Measurements from ENCODE around the gene RAB44. TPM values are rescaled to one million over a fixed set of nuclear protein-coding genes. Genes with fewer than 3 reads are reported as not detected.

The RAB44 gene
- total RNA-seq, 1 experiment from 2014 or later: 0.11 TPM

DNA sequence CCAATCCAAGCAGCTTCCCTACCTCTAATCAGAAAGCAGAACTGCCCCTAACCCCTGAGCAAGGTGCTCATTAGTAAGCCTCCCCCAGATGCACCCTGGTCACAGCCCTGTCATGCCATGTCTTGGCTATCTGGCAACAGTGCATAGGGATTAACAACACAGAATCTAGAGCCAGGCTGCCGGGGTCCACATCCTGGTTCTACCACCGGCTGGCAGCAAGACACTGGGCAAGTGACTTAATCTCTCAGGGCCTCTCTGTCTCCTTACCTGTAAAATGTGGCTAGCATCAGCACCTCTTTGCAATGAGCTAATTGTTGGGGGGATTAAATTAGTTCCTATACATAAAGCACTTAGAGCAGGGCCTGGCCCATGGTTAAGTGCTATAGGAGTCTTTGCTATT lies 73.5 kb downstream of the RAB44 start (continued):
- TF ChIP-seq, protein P1, sequence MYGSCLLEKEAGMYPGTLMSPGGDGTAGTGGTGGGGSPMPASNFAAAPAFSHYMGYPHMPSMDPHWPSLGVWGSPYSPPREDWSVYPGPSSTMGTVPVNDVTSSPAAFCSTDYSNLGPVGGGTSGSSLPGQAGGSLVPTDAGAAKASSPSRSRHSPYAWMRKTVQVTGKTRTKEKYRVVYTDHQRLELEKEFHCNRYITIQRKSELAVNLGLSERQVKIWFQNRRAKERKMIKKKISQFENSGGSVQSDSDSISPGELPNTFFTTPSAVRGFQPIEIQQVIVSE (CRISPR knock-in tag; IDR thresholded peaks at IDR 0.05; ENCODE audit: borderline replicate concordance): no peak
- TF ChIP-seq ZNF263 (CRISPR knock-in tag; IDR thresholded peaks at IDR 0.05; ENCODE audit: low read depth): no peak

- no peaks in the 10 kb centered on the region for H3K27me3 Mint-ChIP-seq (ENCODE audit: low read depth)
- no peaks in the 10 kb centered on the region for H3K36me3 Mint-ChIP-seq
- ChIA-PET POLR2A (no interaction called here), CTCF (interaction anchor here (0.9 to 19.6 kb wide), 14 partner anchors 9 to 246 kb away, joined by 3 to 454 read pairs (median 5); partner anchors contain the start of gene C6orf89)
- TF ChIP-seq PRDM15 (CRISPR knock-in tag; IDR thresholded peaks at IDR 0.05) (no peak), NR2C2 (CRISPR knock-in tag; IDR thresholded peaks at IDR 0.05) (no peak), USF1 (CRISPR knock-in tag; IDR thresholded peaks at IDR 0.05) (no peak), SMAD3 (CRISPR knock-in tag; IDR thresholded peaks at IDR 0.05; ENCODE audit: borderline replicate concordance) (no peak), FOXP1 (CRISPR knock-in tag; IDR thresholded peaks at IDR 0.05; ENCODE audit: borderline replicate concordance) (no peak), CREB1 (CRISPR knock-in tag; IDR thresholded peaks at IDR 0.05) (no peak), ZNF671 (CRISPR knock-in tag; IDR thresholded peaks at IDR 0.05) (no peak), IRF2 (CRISPR knock-in tag; IDR thresholded peaks at IDR 0.05; ENCODE audit: borderline replicate concordance, low read depth) (no peak)
- TF ChIP-seq, protein P2, sequence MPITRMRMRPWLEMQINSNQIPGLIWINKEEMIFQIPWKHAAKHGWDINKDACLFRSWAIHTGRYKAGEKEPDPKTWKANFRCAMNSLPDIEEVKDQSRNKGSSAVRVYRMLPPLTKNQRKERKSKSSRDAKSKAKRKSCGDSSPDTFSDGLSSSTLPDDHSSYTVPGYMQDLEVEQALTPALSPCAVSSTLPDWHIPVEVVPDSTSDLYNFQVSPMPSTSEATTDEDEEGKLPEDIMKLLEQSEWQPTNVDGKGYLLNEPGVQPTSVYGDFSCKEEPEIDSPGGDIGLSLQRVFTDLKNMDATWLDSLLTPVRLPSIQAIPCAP (CRISPR knock-in tag; IDR thresholded peaks at IDR 0.05): no peak
- TF ChIP-seq, protein P3, sequence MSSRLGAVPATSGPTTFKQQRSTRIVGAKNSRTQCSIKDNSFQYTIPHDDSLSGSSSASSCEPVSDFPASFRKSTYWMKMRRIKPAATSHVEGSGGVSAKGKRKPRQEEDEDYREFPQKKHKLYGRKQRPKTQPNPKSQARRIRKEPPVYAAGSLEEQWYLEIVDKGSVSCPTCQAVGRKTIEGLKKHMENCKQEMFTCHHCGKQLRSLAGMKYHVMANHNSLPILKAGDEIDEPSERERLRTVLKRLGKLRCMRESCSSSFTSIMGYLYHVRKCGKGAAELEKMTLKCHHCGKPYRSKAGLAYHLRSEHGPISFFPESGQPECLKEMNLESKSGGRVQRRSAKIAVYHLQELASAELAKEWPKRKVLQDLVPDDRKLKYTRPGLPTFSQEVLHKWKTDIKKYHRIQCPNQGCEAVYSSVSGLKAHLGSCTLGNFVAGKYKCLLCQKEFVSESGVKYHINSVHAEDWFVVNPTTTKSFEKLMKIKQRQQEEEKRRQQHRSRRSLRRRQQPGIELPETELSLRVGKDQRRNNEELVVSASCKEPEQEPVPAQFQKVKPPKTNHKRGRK (CRISPR knock-in tag; IDR thresholded peaks at IDR 0.05; ENCODE audit: borderline replicate concordance): no peak
- 0 out of 2 replicates have a peak overlapping the region, but pooled peaks have one; percentile 10 for H3K27ac Mint-ChIP-seq
- DNase-seq (ENCODE audit: low spot score) (no peak), ATAC-seq (no peak)
- H3K9me3 Mint-ChIP-seq: no peaks in the 10 kb centered on the region
- no peak overlapping the region for H3K4me3 Mint-ChIP-seq
- H3K4me1 Mint-ChIP-seq: peaks cover 20% of the 10 kb centered on the region
These were observed 74.8 kb downstream of the RAB44 start for GRCh38 chr6:36772397-36772796.

DNA sequence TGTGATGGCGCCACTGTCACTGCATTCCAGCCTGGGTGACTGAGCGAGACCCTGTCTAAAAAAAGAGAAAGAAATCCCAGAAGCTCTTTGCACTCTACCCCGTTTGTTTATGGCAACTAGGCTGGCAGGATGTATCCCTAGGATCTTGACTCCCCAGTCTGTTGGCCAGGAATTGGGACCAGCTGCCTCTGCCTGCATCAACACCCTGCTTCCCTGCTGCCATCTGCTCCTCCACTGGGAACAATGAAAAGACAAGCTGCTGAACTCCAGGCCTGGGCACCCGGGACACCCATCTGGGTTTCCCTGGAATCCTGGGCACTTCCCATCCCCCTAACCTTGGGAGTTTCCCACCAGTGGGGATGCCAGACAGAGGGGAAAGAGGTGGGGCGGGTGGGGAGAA lies 76.7 kb downstream of the RAB44 start:
- ChIA-PET CTCF (interaction anchor here (1.1 to 19.6 kb wide), 7 partner anchors 9 to 78 kb away, joined by 3 to 454 read pairs (median 6); no protein-coding TSS in a partner anchor), POLR2A (no interaction called here)
- H3K4me3 Mint-ChIP-seq: no peak overlapping the region
- no peaks in the 10 kb centered on the region for H3K9me3 Mint-ChIP-seq
- H3K4me1 Mint-ChIP-seq: peaks cover 28% of the 10 kb centered on the region
- H3K36me3 Mint-ChIP-seq: no peaks in the 10 kb centered on the region
- H3K27me3 Mint-ChIP-seq (ENCODE audit: low read depth): no peaks in the 10 kb centered on the region
- no peak for DNase-seq (ENCODE audit: low spot score)
- no peak overlapping the region for H3K27ac Mint-ChIP-seq
- ATAC-seq: no peak
- TF ChIP-seq FOXP1 (CRISPR knock-in tag; IDR thresholded peaks at IDR 0.05; ENCODE audit: borderline replicate concordance) (no peak), ESRRA (CRISPR knock-in tag; IDR thresholded peaks at IDR 0.05; ENCODE audit: borderline replicate concordance) (no peak), JUN (CRISPR knock-in tag; IDR thresholded peaks at IDR 0.05) (no peak), TEAD4 (CRISPR knock-in tag; IDR thresholded peaks at IDR 0.05) (no peak), SP1 (CRISPR knock-in tag; conservative IDR thresholded peaks at IDR 0.05) (no peak), SMAD3 (CRISPR knock-in tag; IDR thresholded peaks at IDR 0.05; ENCODE audit: borderline replicate concordance) (no peak), ZSCAN18 (CRISPR knock-in tag; IDR thresholded peaks at IDR 0.05) (no peak)
- TF ChIP-seq, protein P4, sequence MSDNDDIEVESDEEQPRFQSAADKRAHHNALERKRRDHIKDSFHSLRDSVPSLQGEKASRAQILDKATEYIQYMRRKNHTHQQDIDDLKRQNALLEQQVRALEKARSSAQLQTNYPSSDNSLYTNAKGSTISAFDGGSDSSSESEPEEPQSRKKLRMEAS (CRISPR knock-in tag; IDR thresholded peaks at IDR 0.05): no peak
- TF ChIP-seq, protein P5, sequence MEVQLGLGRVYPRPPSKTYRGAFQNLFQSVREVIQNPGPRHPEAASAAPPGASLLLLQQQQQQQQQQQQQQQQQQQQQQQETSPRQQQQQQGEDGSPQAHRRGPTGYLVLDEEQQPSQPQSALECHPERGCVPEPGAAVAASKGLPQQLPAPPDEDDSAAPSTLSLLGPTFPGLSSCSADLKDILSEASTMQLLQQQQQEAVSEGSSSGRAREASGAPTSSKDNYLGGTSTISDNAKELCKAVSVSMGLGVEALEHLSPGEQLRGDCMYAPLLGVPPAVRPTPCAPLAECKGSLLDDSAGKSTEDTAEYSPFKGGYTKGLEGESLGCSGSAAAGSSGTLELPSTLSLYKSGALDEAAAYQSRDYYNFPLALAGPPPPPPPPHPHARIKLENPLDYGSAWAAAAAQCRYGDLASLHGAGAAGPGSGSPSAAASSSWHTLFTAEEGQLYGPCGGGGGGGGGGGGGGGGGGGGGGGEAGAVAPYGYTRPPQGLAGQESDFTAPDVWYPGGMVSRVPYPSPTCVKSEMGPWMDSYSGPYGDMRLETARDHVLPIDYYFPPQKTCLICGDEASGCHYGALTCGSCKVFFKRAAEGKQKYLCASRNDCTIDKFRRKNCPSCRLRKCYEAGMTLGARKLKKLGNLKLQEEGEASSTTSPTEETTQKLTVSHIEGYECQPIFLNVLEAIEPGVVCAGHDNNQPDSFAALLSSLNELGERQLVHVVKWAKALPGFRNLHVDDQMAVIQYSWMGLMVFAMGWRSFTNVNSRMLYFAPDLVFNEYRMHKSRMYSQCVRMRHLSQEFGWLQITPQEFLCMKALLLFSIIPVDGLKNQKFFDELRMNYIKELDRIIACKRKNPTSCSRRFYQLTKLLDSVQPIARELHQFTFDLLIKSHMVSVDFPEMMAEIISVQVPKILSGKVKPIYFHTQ (CRISPR knock-in tag; IDR thresholded peaks at IDR 0.05): no peak
- TF ChIP-seq, protein P6, sequence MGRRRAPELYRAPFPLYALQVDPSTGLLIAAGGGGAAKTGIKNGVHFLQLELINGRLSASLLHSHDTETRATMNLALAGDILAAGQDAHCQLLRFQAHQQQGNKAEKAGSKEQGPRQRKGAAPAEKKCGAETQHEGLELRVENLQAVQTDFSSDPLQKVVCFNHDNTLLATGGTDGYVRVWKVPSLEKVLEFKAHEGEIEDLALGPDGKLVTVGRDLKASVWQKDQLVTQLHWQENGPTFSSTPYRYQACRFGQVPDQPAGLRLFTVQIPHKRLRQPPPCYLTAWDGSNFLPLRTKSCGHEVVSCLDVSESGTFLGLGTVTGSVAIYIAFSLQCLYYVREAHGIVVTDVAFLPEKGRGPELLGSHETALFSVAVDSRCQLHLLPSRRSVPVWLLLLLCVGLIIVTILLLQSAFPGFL (CRISPR knock-in tag; IDR thresholded peaks at IDR 0.05; ENCODE audit: borderline replicate concordance): no peak

All from WTC11 (cell line).